Mesothelial cell of epicardium (in vitro differentiated cells): Measurements from ENCODE around the gene MCF2L. TPM values are rescaled to one million over a fixed set of nuclear protein-coding genes. Genes with fewer than 3 reads are reported as not detected.

Experiments used
- DNase-seq, 2 experiments: peaks; one replicate each; pipeline ENCODE4 v3.0.0; 2021; ENCODE audit warnings: low spot score in 2 of 2; ENCODE audit not compliant: unreplicated experiment in 2 of 2
- H3K27ac Mint-ChIP-seq: 2 replicates; pipeline ENCODE4 v1.8.0; 2021; ENCODE audit warnings: mixed read lengths
- H3K27me3 Mint-ChIP-seq: 2 replicates; pipeline ENCODE4 v1.8.0; 2021; ENCODE audit warnings: low read depth, mixed read lengths
- H3K36me3 Mint-ChIP-seq: 2 replicates; pipeline ENCODE4 v1.8.0; 2021; ENCODE audit warnings: mixed read lengths
- H3K4me1 Mint-ChIP-seq: 2 replicates; pipeline ENCODE4 v1.8.0; 2021; ENCODE audit warnings: mixed read lengths
- H3K4me3 Mint-ChIP-seq: 2 replicates; pipeline ENCODE4 v1.8.0; 2021; ENCODE audit warnings: mild to moderate bottlenecking, moderate library complexity, mixed read lengths
- H3K9me3 Mint-ChIP-seq: 2 replicates; pipeline ENCODE4 v1.8.0; 2021; ENCODE audit warnings: mixed read lengths
- CTCF ChIP-seq: fragments of 200-600 bp; sonication (generic); IDR thresholded peaks from one replicate; pipeline ENCODE4 v1.5.0; 2021; ENCODE audit warnings: antibody characterized with exemption; ENCODE audit not compliant: unreplicated experiment
- total RNA-seq: library from RNA; stranded (reverse); gene quantifications from 3 replicates; pipeline ENCODE4 v1.2.1, GENCODE V29; 2021

The MCF2L gene
- total RNA-seq, 1 donor from 2014 or later: 36.6 TPM

DNA sequence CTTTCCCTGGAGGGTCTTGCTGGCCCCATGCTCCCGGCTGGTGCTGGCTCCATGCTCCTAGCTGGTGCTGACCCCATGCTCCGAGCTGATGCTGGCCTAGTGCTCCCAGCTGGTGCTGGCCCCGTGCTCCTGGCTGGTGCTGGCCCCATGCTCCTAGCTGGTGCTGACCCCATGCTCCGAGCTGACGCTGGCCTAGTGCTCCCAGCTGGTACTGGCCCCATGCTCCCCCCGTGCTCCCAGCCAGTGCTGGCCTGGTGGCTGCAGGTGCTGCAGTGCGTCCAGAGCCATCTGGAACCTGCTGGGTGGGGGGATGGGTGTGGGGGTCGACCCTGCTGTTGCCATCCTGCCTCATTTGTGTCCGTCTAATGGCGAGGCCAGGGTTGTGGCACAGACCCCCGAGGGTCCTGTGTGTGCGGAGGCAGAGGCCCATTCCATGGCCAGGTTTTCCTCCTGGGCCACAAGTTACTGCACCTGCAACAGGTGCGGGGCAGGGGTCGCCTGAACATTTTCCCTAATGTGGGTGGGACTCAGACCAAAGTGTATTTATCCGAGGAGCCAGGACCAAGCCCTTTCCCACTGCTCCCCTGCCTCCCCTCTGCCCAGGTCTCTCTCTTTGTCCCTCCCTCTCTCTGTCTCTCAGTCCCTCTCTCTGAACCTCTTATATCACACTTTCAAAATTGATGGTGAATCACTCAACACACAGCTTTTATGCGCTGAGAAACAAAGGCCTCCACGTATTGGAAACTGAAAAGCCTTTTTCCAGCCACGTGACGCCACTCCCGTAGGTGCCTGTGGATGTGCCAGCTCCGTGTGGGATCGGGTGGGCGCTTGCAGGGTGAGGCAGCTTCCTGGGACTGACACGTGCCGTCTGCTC, 45.1 kb downstream of the MCF2L start:
- TF ChIP-seq CTCF: no peak
- peaks cover 20% of the 10 kb centered on the region for H3K36me3 Mint-ChIP-seq
- H3K4me3 Mint-ChIP-seq: no peak overlapping the region
- peaks cover 3% of the 10 kb centered on the region for H3K9me3 Mint-ChIP-seq
- no peak overlapping the region for H3K27ac Mint-ChIP-seq
- no peaks in the 10 kb centered on the region for H3K27me3 Mint-ChIP-seq
- DNase-seq: no peak
- peaks cover 19% of the 10 kb centered on the region for H3K4me1 Mint-ChIP-seq

DNA sequence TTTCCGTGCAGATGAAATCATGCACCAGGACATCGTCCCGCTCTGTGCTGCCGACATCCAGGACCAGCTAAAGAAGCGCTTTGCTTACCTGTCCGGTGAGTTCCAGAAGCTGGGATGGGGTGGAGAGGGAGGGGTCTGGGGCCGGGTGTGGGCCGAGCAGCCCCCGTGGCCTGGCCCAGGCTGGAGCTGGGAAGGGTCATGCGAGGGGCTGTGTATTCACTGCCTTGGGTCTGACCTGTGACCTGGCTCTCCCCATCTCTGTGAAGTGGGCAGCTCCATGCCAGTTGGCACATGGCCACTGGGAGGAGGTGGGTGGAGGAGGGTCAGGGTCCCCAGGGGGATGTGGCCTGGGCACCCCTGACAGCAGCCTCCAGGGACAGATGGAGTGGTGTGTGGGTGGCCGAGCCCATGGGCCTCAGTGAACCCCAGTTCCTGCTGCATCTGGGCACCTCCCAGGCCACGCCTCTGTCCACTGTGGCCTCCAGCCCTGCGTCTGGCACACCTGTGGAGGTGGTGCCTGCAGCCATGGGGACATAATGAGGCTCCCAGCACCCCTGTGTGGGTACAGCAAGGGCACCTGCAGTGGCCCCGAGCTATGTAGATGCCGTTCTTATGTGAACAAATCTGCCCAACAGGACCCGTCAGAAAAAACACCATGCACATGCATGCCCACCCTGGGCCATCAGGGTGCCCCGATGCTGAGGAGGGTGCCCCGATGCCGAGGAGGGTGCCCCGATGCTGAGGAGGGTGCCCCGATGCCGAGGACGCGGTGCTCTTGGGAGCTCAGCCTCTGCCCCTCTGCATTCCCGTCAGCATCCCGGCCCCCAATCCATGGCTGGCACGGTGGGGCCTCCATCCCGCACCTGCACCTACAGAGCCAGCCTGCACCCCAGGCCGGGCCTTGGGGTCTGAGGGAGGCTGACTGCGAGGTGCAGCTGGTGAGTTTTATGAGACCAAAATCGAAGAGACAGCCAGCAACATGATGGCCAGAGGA, 46.0 kb downstream of the MCF2L start:
- DNase-seq: no peak
- Mint-ChIP-seq H3K4me3 (no peak overlapping the region), H3K9me3 (peaks cover 3% of the 10 kb centered on the region), H3K27ac (no peak overlapping the region), H3K36me3 (peaks cover 20% of the 10 kb centered on the region), H3K27me3 (no peaks in the 10 kb centered on the region), H3K4me1 (peaks cover 12% of the 10 kb centered on the region)
- no peak for TF ChIP-seq CTCF

DNA sequence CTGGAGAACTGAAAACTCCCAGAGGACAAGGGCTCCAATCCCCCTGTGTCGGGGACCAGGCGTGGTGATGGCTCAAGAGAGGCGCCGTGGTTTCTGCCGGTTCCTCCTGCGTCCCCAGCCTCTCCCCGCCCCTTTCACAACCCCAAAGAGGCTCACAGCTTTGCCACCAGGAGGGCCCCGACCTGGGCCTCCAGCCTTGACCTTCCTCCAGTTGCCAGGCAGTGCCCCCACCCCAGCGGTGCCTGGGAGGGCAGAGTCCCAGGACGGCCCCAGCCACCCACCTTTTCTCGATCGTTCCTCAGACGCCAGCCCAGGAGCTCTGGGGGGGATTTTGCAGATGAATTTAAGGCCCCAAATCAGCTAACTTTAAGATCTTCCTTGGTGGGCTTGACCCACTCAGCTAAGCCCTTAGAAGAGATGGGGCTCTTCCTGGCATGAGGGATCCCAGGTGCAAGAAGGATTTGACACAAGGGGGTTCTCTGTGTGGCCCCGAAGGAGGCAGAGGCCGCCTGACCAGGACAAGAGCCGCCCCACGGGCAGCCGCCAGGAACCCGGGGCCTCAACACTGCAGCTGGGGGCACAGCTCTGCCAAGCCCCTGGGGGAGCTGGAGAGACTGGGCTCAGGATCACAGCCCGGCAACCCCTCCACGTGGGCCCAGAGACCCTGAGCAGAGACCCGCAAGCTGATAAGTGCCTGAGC, 47.0 kb downstream of the MCF2L start:
- H3K4me3 Mint-ChIP-seq: no peak overlapping the region
- H3K27me3 Mint-ChIP-seq: no peaks in the 10 kb centered on the region
- no peak for DNase-seq
- TF ChIP-seq CTCF: no peak
- peaks cover 20% of the 10 kb centered on the region for H3K36me3 Mint-ChIP-seq
- H3K27ac Mint-ChIP-seq: no peak overlapping the region
- peaks cover 10% of the 10 kb centered on the region for H3K4me1 Mint-ChIP-seq
- peaks cover 3% of the 10 kb centered on the region for H3K9me3 Mint-ChIP-seq

- no peak for TF ChIP-seq CTCF
- no peak for DNase-seq
- Mint-ChIP-seq H3K9me3 (no peaks in the 10 kb centered on the region), H3K4me3 (no peak overlapping the region), H3K36me3 (peaks cover 17% of the 10 kb centered on the region), H3K4me1 (peaks cover 10% of the 10 kb centered on the region), H3K27ac (no peak overlapping the region), H3K27me3 (no peaks in the 10 kb centered on the region)
Observed at GRCh38 chr13:113016526-113017295, 47.7 kb downstream of the MCF2L start.
